Activated naive CD8-positive, alpha-beta T cell treated with anti-CD3 and anti-CD28 coated beads, Interleukin-2, amount 50 U/mL, for 16 hours (primary cell): ENCODE results near the gene APOL1.
A peak's percentile ranks its signal among the peaks of the same experiment; 100 is the strongest.
"Not testable (repeated sequence)": the region's sequence is repeated elsewhere in the genome, so short reads cannot be mapped to it uniquely, and the experiment has no call there.

Experiments
- DNase-seq: peaks from one replicate; pipeline ENCODE4 v3.0.0-alpha.2; 2020; ENCODE audit warnings: low read depth, low spot score

The APOL1 gene

GRCh38 chr22:36252754-36253522 lies at the start of gene APOL1:
Gene APOL1, plus strand, starts transcription at chr22:36253133. Its CDS starts 1,823 bp downstream, at chr22:36254956.
- peak; percentile 37 for DNase-seq

- not testable (repeated sequence) for DNase-seq
These were observed 49.5 kb upstream of the APOL1 start for GRCh38 chr22:36203441-36203840.

GRCh38 chr22:36204001-36204631 lies 48.8 kb upstream of the APOL1 start:
- no peak for DNase-seq

GRCh38 chr22:36204632-36205015 lies 48.3 kb upstream of the APOL1 start:
- no peak for DNase-seq

- not testable (repeated sequence) for DNase-seq
These were observed 47.4 kb upstream of the APOL1 start for GRCh38 chr22:36205573-36205972.

- no peak for DNase-seq
These were observed 46.7 kb upstream of the APOL1 start for GRCh38 chr22:36206255-36206654.

- DNase-seq: no peak
These were observed 44.7 kb upstream of the APOL1 start for GRCh38 chr22:36208162-36208765.

- DNase-seq: no peak
These were observed 44.0 kb upstream of the APOL1 start for GRCh38 chr22:36208914-36209313.

- DNase-seq: not testable (repeated sequence)
These were observed 43.4 kb upstream of the APOL1 start for GRCh38 chr22:36209488-36209908.

- DNase-seq: no peak
These were observed 42.7 kb upstream of the APOL1 start for GRCh38 chr22:36210224-36210623.

GRCh38 chr22:36211237-36211861 lies 41.6 kb upstream of the APOL1 start:
- DNase-seq: no peak

GRCh38 chr22:36212901-36213300 lies 40.0 kb upstream of the APOL1 start:
- no peak for DNase-seq

GRCh38 chr22:36213586-36213985 lies 39.3 kb upstream of the APOL1 start:
- no peak for DNase-seq

GRCh38 chr22:36215981-36216380 lies 37.0 kb upstream of the APOL1 start:
- DNase-seq: no peak

GRCh38 chr22:36218648-36219193 lies 34.2 kb upstream of the APOL1 start:
- no peak for DNase-seq

GRCh38 chr22:36220451-36220921 lies 32.4 kb upstream of the APOL1 start:
- no peak for DNase-seq

- no peak for DNase-seq
These were observed 30.9 kb upstream of the APOL1 start for GRCh38 chr22:36221799-36222751.

GRCh38 chr22:36222887-36223450 lies 30.0 kb upstream of the APOL1 start:
- DNase-seq: no peak

- DNase-seq: no peak
These were observed 29.4 kb upstream of the APOL1 start for GRCh38 chr22:36223504-36223903.

GRCh38 chr22:36224245-36224644 lies 28.7 kb upstream of the APOL1 start:
- no peak for DNase-seq
